Tibial nerve (tissue), 4 donors: ENCODE data around the gene STAT6. TPM values are rescaled to one million over a fixed set of nuclear protein-coding genes. Genes with fewer than 3 reads are reported as not detected.
A peak's percentile ranks its signal among the peaks of the same experiment; 100 is the strongest.
"Not testable (repeated sequence)": the region's sequence is repeated elsewhere in the genome, so short reads cannot be mapped to it uniquely, and the experiment has no call there.

Experiments
- DNase-seq, 2 donors: peaks; one replicate each; pipeline ENCODE4 v3.0.0-alpha.2; 2019; ENCODE audit warnings: low spot score in 2 of 2
- H3K27ac ChIP-seq, 4 donors: fragments of 200-600 bp; sonication (generic) in 3 of 4; one replicate each; pipeline ENCODE4 v1.5.1; 2017 to 2019; ENCODE audit warnings: mild to moderate bottlenecking in 1 of 4
- H3K27me3 ChIP-seq, 2 donors: fragments of 200-600 bp; sonication (generic) in 1 of 2; one replicate each; pipeline versions ENCODE4 v1.5.1 to v1.6.0; 2017 to 2019
- H3K36me3 ChIP-seq, 3 donors: fragments of 200-600 bp; sonication (generic); one replicate each; pipeline ENCODE4 v1.5.1; 2018 to 2019
- H3K4me1 ChIP-seq, 4 donors: fragments of 200-600 bp; sonication (generic) in 3 of 4; one replicate each; pipeline ENCODE4 v1.5.1; 2017 to 2019
- H3K4me3 ChIP-seq, 4 donors: fragments of 200-600 bp; sonication (generic) in 3 of 4; one replicate each; pipeline ENCODE4 v1.5.1; 2017 to 2019; ENCODE audit warnings: mild to moderate bottlenecking in 1 of 4, moderate library complexity in 1 of 4
- H3K9me3 ChIP-seq, 4 donors: fragments of 200-600 bp; sonication (generic) in 3 of 4; one replicate each; pipeline ENCODE4 v1.5.1; 2017 to 2019
- CTCF ChIP-seq, 5 experiments: fragments of 200-600 bp in 3 of 5; fragments of 450-650 bp in 2 of 5; sonication (generic) in 3 of 5; IDR thresholded peaks; one replicate each; pipeline ENCODE4 v1.5.1; 2016 to 2019; ENCODE audit warnings: antibody characterized with exemption in 5 of 5, mild to moderate bottlenecking in 3 of 5, moderate library complexity in 2 of 5
- EP300 ChIP-seq, 2 donors: sonication (generic); formaldehyde crosslinking; IDR thresholded peaks; one replicate each; pipeline ENCODE4 v1.6.1; 2017; ENCODE audit warnings: antibody characterized with exemption in 2 of 2, mild to moderate bottlenecking in 1 of 2
- POLR2A ChIP-seq, 2 donors: fragments of 450-650 bp; IDR thresholded peaks; one replicate each; pipeline ENCODE4 v1.6.1; 2017; ENCODE audit warnings: antibody characterized with exemption in 2 of 2, mild to moderate bottlenecking in 2 of 2, moderate library complexity in 2 of 2
- WGBS, 2 donors: methylation state at CpG; one replicate each; pipeline ENCODE4 v1.1.5; 2018; 5-methylcytosine and 5-hydroxymethylcytosine counted together
- total RNA-seq, 4 donors: library from RNA; depleted of rRNA; stranded (reverse); fragments of >200 nt; gene quantifications; one replicate each; pipeline ENCODE4 v1.1.0, GENCODE V29; 2016

Gene STAT6
- total RNA-seq, 4 donors from 2014 or later, result 140 to 247 (median 183) TPM

- Histone ChIP-seq H3K4me3 (peak overlapping the region in 1 of 4 donors; percentile 73), H3K9me3 (no peaks in the 10 kb centered on the region), H3K27ac (peak overlapping the region; percentile 97 to 99 (median 98)), H3K27me3 (no peaks in the 10 kb centered on the region), H3K4me1 (peaks cover 0 to 31% (median 8%) of the 10 kb centered on the region in 4 donors), H3K36me3 (no peaks in the 10 kb centered on the region)
- WGBS, 2 donors, result 54 to 62% methylated on average over 7 of the region's 7 CpGs
- DNase-seq, result no peak
- TF ChIP-seq CTCF (IDR thresholded peaks at IDR 0.05) (no peak), EP300 (IDR thresholded peaks at IDR 0.05) (no peak)
Measured at GRCh38 chr12:57126561-57126960, 15.4 kb upstream of the STAT6 start.

- TF ChIP-seq POLR2A (IDR thresholded peaks at IDR 0.05) (no peak), EP300 (IDR thresholded peaks at IDR 0.05) (no peak), CTCF (IDR thresholded peaks at IDR 0.05) (no peak)
- DNase-seq, result no peak
- WGBS, 2 donors, result 89 to 93% methylated on average over 11 of the region's 11 CpGs
Measured at GRCh38 chr12:57126061-57126460, 14.9 kb upstream of the STAT6 start.

GRCh38 chr12:57124261-57124877 is 13.2 kb upstream of the STAT6 start:
- Histone ChIP-seq H3K9me3 (no peaks in the 10 kb centered on the region), H3K27me3 (no peaks in the 10 kb centered on the region), H3K4me3 (no peak overlapping the region), H3K36me3 (no peaks in the 10 kb centered on the region), H3K27ac (no peak overlapping the region), H3K4me1 (peaks cover 0 to 10% (median 3%) of the 10 kb centered on the region in 4 donors)
- peak; percentile 75 to 93 for DNase-seq
- TF ChIP-seq EP300 (IDR thresholded peaks at IDR 0.05) (peak in 1 of 2 donors; percentile 43), POLR2A (IDR thresholded peaks at IDR 0.05) (no peak), CTCF (IDR thresholded peaks at IDR 0.05) (peak; percentile 93 to 98 (median 95))
- 13 to 15% methylated on average over 10 of the region's 10 CpGs for WGBS, 2 donors

More at GRCh38 chr12:57126061-57126460, 14.9 kb upstream of the STAT6 start:
- H3K4me1 ChIP-seq, result peaks cover 0 to 26% (median 6%) of the 10 kb centered on the region in 4 donors
- H3K9me3 ChIP-seq, result no peaks in the 10 kb centered on the region
- no peak overlapping the region for H3K4me3 ChIP-seq
- no peaks in the 10 kb centered on the region for H3K27me3 ChIP-seq
- H3K27ac ChIP-seq, result peak overlapping the region in 1 of 4 donors; percentile 97
- no peaks in the 10 kb centered on the region for H3K36me3 ChIP-seq

GRCh38 chr12:57123813-57124212 is 12.7 kb upstream of the STAT6 start:
- Histone ChIP-seq H3K4me3 (no peak overlapping the region), H3K36me3 (no peaks in the 10 kb centered on the region), H3K27ac (no peak overlapping the region), H3K27me3 (no peaks in the 10 kb centered on the region), H3K9me3 (no peaks in the 10 kb centered on the region), H3K4me1 (peaks cover 0 to 13% (median 4%) of the 10 kb centered on the region in 4 donors)
- TF ChIP-seq CTCF (IDR thresholded peaks at IDR 0.05), result no peak
- TF ChIP-seq EP300 (IDR thresholded peaks at IDR 0.05), result no peak
- TF ChIP-seq POLR2A (IDR thresholded peaks at IDR 0.05), result no peak
- WGBS, 2 donors, result 46 to 49% methylated on average over 2 of the region's 2 CpGs
- DNase-seq, result no peak

GRCh38 chr12:57120718-57121117 is 9.6 kb upstream of the STAT6 start:
- not testable (repeated sequence) for H3K27me3 ChIP-seq, H3K4me3 ChIP-seq, DNase-seq, H3K4me1 ChIP-seq, H3K36me3 ChIP-seq, H3K27ac ChIP-seq, H3K9me3 ChIP-seq
- WGBS, 2 donors, result 90 to 95% methylated on average over 11 of the region's 11 CpGs
